H1 (cell line): ENCODE measurements around the gene C12orf42. TPM values are rescaled to one million over a fixed set of nuclear protein-coding genes. Genes with fewer than 3 reads are reported as not detected.

ENCODE experiments used
- CTCF ChIA-PET: fragments of 300-600 bp; sonication (Branson Sonifier 250); formaldehyde crosslinking; loops from one replicate; lab custom pipeline; 2021; ENCODE audit not compliant: partially characterized antibody; lab: Charles Lee
- POLR2A ChIA-PET: fragments of 300-600 bp; sonication (Branson Sonifier 250); formaldehyde crosslinking; loops from one replicate; lab custom pipeline; 2021; ENCODE audit warnings: inconsistent platforms; ENCODE audit not compliant: partially characterized antibody; lab: Charles Lee
- DNase-seq, 2 experiments: peaks; one replicate each; pipeline versions ENCODE4 v3.0.0 to v3.0.0-alpha.2; 2010 to 2022; ENCODE audit warnings: low spot score in 2 of 2, low read depth in 1 of 2, mixed read lengths in 1 of 2
- FAIRE-seq: peaks from 2 replicates; lab custom pipeline; 2011; peaks lifted over from hg19 to GRCh38; lab: Jason Lieb, UNC
- H2AFZ ChIP-seq: 2 replicates; pipeline ENCODE4 v1.8.1; 2012; ENCODE audit warnings: low read length, inconsistent platforms
- H2AK5ac ChIP-seq: 2 replicates; pipeline ENCODE4 v1.6.1; 2013; ENCODE audit warnings: low read depth, low read length
- H2BK120ac ChIP-seq: replicated peaks from 2 replicates; pipeline ENCODE3; 2013; ENCODE audit warnings: low read depth, low read length, inconsistent platforms
- H2BK12ac ChIP-seq: 2 replicates; pipeline ENCODE4 v1.6.1; 2013; ENCODE audit warnings: low read depth, low read length
- H2BK15ac ChIP-seq: 2 replicates; pipeline ENCODE4 v1.6.1; 2013; ENCODE audit warnings: low read length
- H2BK20ac ChIP-seq: 2 replicates; pipeline ENCODE4 v1.6.1; 2013; ENCODE audit warnings: low read length
- H2BK5ac ChIP-seq: 2 replicates; pipeline ENCODE4 v1.6.1; 2013; ENCODE audit warnings: low read depth, low read length
- H3K14ac ChIP-seq: 2 replicates; pipeline ENCODE4 v1.6.1; 2013; ENCODE audit warnings: inconsistent platforms; ENCODE audit not compliant: insufficient read length
- H3K18ac ChIP-seq: 2 replicates; pipeline ENCODE4 v1.6.1; 2013; ENCODE audit warnings: low read length; ENCODE audit errors: extremely low read depth
- H3K23ac ChIP-seq: 2 replicates; pipeline ENCODE4 v1.6.1; 2013; ENCODE audit warnings: inconsistent platforms; ENCODE audit not compliant: insufficient read length
- H3K23me2 ChIP-seq: 2 replicates; pipeline ENCODE4 v1.6.1; 2013; ENCODE audit warnings: low read depth, low read length
- H3K27ac ChIP-seq: 2 replicates; pipeline ENCODE4 v1.6.1; 2011; ENCODE audit warnings: low read depth, low read length, inconsistent platforms
- H3K27me3 ChIP-seq, 4 experiments: replicated peaks in 1 of 4; 1 replicate in 1 of 4; 2 replicates in 3 of 4; pipeline versions ENCODE4 v1.6.1 to v1.8.1; 2011 to 2013; ENCODE audit warnings: low read length in 3 of 4, mild to moderate bottlenecking in 3 of 4, inconsistent platforms in 2 of 4, mixed read lengths in 2 of 4, moderate library complexity in 1 of 4; ENCODE audit not compliant: control insufficient read depth in 3 of 4, insufficient read depth in 3 of 4; ENCODE audit errors: extremely low read depth in 1 of 4
- H3K36me3 ChIP-seq, 4 experiments: 2 replicates each; pipeline versions ENCODE4 v1.6.1 to v1.8.1; 2011 to 2013; ENCODE audit warnings: mild to moderate bottlenecking in 4 of 4, low read length in 3 of 4, moderate library complexity in 2 of 4, control low read depth in 1 of 4, inconsistent platforms in 1 of 4; ENCODE audit not compliant: insufficient read depth in 4 of 4, control insufficient read depth in 2 of 4
- H3K4ac ChIP-seq: replicated peaks from 2 replicates; pipeline ENCODE3; 2013; ENCODE audit warnings: low read length, low read depth, mixed read lengths, inconsistent platforms; ENCODE audit not compliant: insufficient read length
- H3K4me1 ChIP-seq, 4 experiments: replicated peaks in 1 of 4; 1 replicate in 1 of 4; 2 replicates in 3 of 4; pipeline versions ENCODE4 v1.6.1 to v1.8.1; 2011 to 2013; ENCODE audit warnings: low read length in 3 of 4, inconsistent platforms in 2 of 4, mixed read lengths in 1 of 4; ENCODE audit not compliant: insufficient read depth in 4 of 4, control insufficient read depth in 3 of 4
- H3K4me2 ChIP-seq, 2 experiments: 2 replicates each; pipeline versions ENCODE4 v1.6.1 to v1.8.1; 2011 to 2013; ENCODE audit warnings: low read depth in 2 of 2, low read length in 2 of 2, control low read depth in 1 of 2, inconsistent platforms in 1 of 2, mild to moderate bottlenecking in 1 of 2; ENCODE audit not compliant: insufficient read depth in 1 of 2
- H3K4me3 ChIP-seq, 4 experiments: fragments of 200-600, 300-600 bp in 1 of 4; sonication (generic), shearing (Covaris generic), sonication (Bioruptor Twin) in 1 of 4; 2 replicates each; pipeline versions ENCODE4 v1.5.1 to v1.8.1; 2011 to 2016; ENCODE audit warnings: low read length in 4 of 4, low read depth in 3 of 4, control low read depth in 2 of 4, inconsistent platforms in 2 of 4, mild to moderate bottlenecking in 2 of 4, mixed read lengths in 1 of 4, moderate library complexity in 1 of 4; ENCODE audit not compliant: insufficient read depth in 2 of 4; ENCODE audit errors: extremely low read depth in 1 of 4
- H3K56ac ChIP-seq: replicated peaks from 2 replicates; pipeline ENCODE3; 2013; ENCODE audit warnings: low read depth, mild to moderate bottlenecking, mixed read lengths, low read length, inconsistent platforms; ENCODE audit not compliant: insufficient read length
- H3K79me1 ChIP-seq: 2 replicates; pipeline ENCODE4 v1.6.1; 2013; ENCODE audit warnings: low read depth, low read length, control low read depth
- H3K79me2 ChIP-seq, 2 experiments: 2 replicates each; pipeline versions ENCODE4 v1.6.1 to v1.8.1; 2012 to 2013; ENCODE audit warnings: low read length in 2 of 2, mild to moderate bottlenecking in 2 of 2, inconsistent platforms in 1 of 2; ENCODE audit not compliant: insufficient read depth in 2 of 2, control insufficient read depth in 1 of 2
- H3K9ac ChIP-seq, 4 experiments: replicated peaks in 1 of 4; 1 replicate in 1 of 4; 2 replicates in 3 of 4; pipeline versions ENCODE4 v1.6.1 to v1.8.1; 2011 to 2013; ENCODE audit warnings: low read depth in 3 of 4, low read length in 3 of 4, control low read depth in 2 of 4, mild to moderate bottlenecking in 2 of 4, moderate library complexity in 2 of 4, inconsistent platforms in 1 of 4; ENCODE audit errors: extremely low read depth in 1 of 4
- H3K9me3 ChIP-seq, 2 experiments: 2 replicates each; pipeline versions ENCODE4 v1.6.1 to v1.8.1; 2012 to 2013; ENCODE audit warnings: mild to moderate bottlenecking in 2 of 2, moderate library complexity in 2 of 2, control low read depth in 1 of 2, inconsistent platforms in 1 of 2, low read depth in 1 of 2, low read length in 1 of 2, mixed read lengths in 1 of 2; ENCODE audit not compliant: insufficient read depth in 2 of 2
- H4K20me1 ChIP-seq, 2 experiments: replicated peaks in 1 of 2; 2 replicates each; pipeline versions ENCODE3 to v1.8.1; 2011 to 2013; ENCODE audit warnings: inconsistent platforms in 2 of 2, low read length in 2 of 2, mild to moderate bottlenecking in 1 of 2; ENCODE audit not compliant: insufficient read depth in 2 of 2, control insufficient read depth in 1 of 2
- H4K5ac ChIP-seq: 2 replicates; pipeline ENCODE4 v1.6.1; 2013; ENCODE audit warnings: low read length, low read depth, mixed read lengths, inconsistent platforms; ENCODE audit not compliant: insufficient read length
- H4K8ac ChIP-seq: 2 replicates; pipeline ENCODE4 v1.8.0; 2013; ENCODE audit warnings: mild to moderate bottlenecking, moderate library complexity, low read length, inconsistent platforms; ENCODE audit not compliant: insufficient read depth; ENCODE audit errors: extremely low read depth
- H4K91ac ChIP-seq: replicated peaks from 2 replicates; pipeline ENCODE3; 2013; ENCODE audit warnings: low read length, mixed read lengths, inconsistent platforms; ENCODE audit not compliant: insufficient read length
- ASH2L ChIP-seq: fragments of 200-600, 300-600 bp; sonication (generic); IDR thresholded peaks from one replicate; pipeline ENCODE4 v1.7.1; 2017; ENCODE audit warnings: low read length
- ATF3 ChIP-seq: IDR thresholded peaks from 2 replicates; pipeline ENCODE4 v1.6.1; 2011; ENCODE audit warnings: low read depth, mild to moderate bottlenecking, low read length; ENCODE audit not compliant: insufficient read depth
- BACH1 ChIP-seq: IDR thresholded peaks from 2 replicates; pipeline ENCODE4 v1.6.1; 2012; ENCODE audit warnings: low read length, improper control_type of control experiment
- BRCA1 ChIP-seq: IDR thresholded peaks from 2 replicates; pipeline ENCODE4 v1.6.1; 2012; ENCODE audit warnings: low read depth, low read length, improper control_type of control experiment
- CHD1 ChIP-seq: IDR thresholded peaks from 2 replicates; pipeline ENCODE4 v1.6.1; 2012; ENCODE audit warnings: low read depth, low read length, improper control_type of control experiment
- EGR1 ChIP-seq: IDR thresholded peaks from 2 replicates; pipeline ENCODE4 v1.6.1; 2011; ENCODE audit warnings: low read depth, low read length, borderline replicate concordance
- GTF2F1 ChIP-seq: IDR thresholded peaks from 2 replicates; pipeline ENCODE4 v1.6.1; 2012; ENCODE audit warnings: low read depth, low read length, improper control_type of control experiment, borderline replicate concordance
- KDM1A ChIP-seq: fragments of 200-600, 300-600 bp; sonication (generic); IDR thresholded peaks from 2 replicates; pipeline ENCODE4 v1.7.1; 2016; ENCODE audit warnings: mild to moderate bottlenecking, low read length, borderline replicate concordance
- NRF1 ChIP-seq: IDR thresholded peaks from 2 replicates; pipeline ENCODE4 v1.6.1; 2011; ENCODE audit warnings: mild to moderate bottlenecking, low read depth, low read length, improper control_type of control experiment
- SAP30 ChIP-seq: fragments of 300-600 bp; sonication (generic); IDR thresholded peaks from 2 replicates; pipeline ENCODE4 v1.7.1; 2012; ENCODE audit warnings: low read length, moderate library complexity, mild to moderate bottlenecking, inconsistent platforms; ENCODE audit not compliant: insufficient read depth, insufficient replicate concordance
- SIN3A ChIP-seq, 2 experiments: IDR thresholded peaks in 1 of 2; conservative IDR thresholded peaks in 1 of 2; 2 replicates each; pipeline ENCODE4 v1.6.1; 2011 to 2012; ENCODE audit warnings: low read length in 2 of 2, improper control_type of control experiment in 1 of 2, low read depth in 1 of 2, mild to moderate bottlenecking in 1 of 2
- SIX5 ChIP-seq: IDR thresholded peaks from 2 replicates; pipeline ENCODE4 v1.6.1; 2011; ENCODE audit warnings: mild to moderate bottlenecking, low read depth, low read length
- SP4 ChIP-seq: IDR thresholded peaks from 2 replicates; pipeline ENCODE4 v1.6.1; 2012; ENCODE audit warnings: low read length, inconsistent platforms
- YY1 ChIP-seq: IDR thresholded peaks from 2 replicates; pipeline ENCODE4 v1.6.1; 2011; ENCODE audit warnings: low read depth, mild to moderate bottlenecking, low read length
- WGBS, 2 experiments: shearing (Covaris generic) in 1 of 2; methylation state at CpG; one replicate each; pipeline versions ENCODE4 v1.1.6 to v1.1.7; 2013 to 2015; ENCODE audit warnings: low lambda C conversion rate in 2 of 2, mixed read lengths in 2 of 2, inconsistent platforms in 1 of 2, low coverage in 1 of 2, missing lambda C conversion rate in 1 of 2; ENCODE audit not compliant: insufficient replicate concordance in 2 of 2, insufficient coverage in 1 of 2, insufficient read length in 1 of 2; ENCODE audit errors: extremely low coverage in 1 of 2, missing lambda C conversion rate in 1 of 2; 5-methylcytosine and 5-hydroxymethylcytosine counted together
- polyA plus RNA-seq, 7 experiments: library from polyadenylated mRNA; depleted of rRNA in 3 of 7; stranded (reverse) in 5 of 7; unstranded in 2 of 7; fragments of >200 nt in 5 of 7; fragments of 200-250 nt in 2 of 7; gene quantifications; 1 replicate in 5 of 7; 2 replicates in 1 of 7; 4 replicates in 1 of 7; pipeline versions ENCODE4 v1.2.1 to v1.2.3, GENCODE V29; 2011 to 2013; ENCODE audit warnings: missing spikeins in 2 of 7, mixed read lengths in 2 of 7
- total RNA-seq: library from RNA; stranded (reverse); fragmentation: NEBNext Ultra II Directional; extraction: Animal tissue kit (Norgen Biotek cat#: 25700); gene quantifications from 2 replicates; pipeline ENCODE4 v1.2.1, GENCODE V29; 2021

C12orf42 gene
- total and polyA plus RNA-seq, 2 of the 8 experiments (the other 6 are each of a cell fraction or from before 2014, with no cell fraction given), result 0.05 TPM; not detected in 1

- Histone ChIP-seq H2BK12ac (no peak overlapping the region), H3K27me3 (no peaks in the 10 kb centered on the region), H3K56ac (no peak overlapping the region), H2BK15ac (no peak overlapping the region), H3K9me3 (no peaks in the 10 kb centered on the region; a peak in 1 of 4 replicates), H2BK20ac (no peak overlapping the region), H3K4me2 (no peak overlapping the region), H3K9ac (no peak overlapping the region), H3K79me1 (no peaks in the 10 kb centered on the region), H2BK120ac (no peak overlapping the region), H4K5ac (no peak overlapping the region), H3K4me1 (no peaks in the 10 kb centered on the region), H3K4me3 (no peak overlapping the region), H2AK5ac (no peak overlapping the region), H3K36me3 (no peaks in the 10 kb centered on the region), H3K79me2 (no peaks in the 10 kb centered on the region), H2BK5ac (no peak overlapping the region), H3K23ac (no peak overlapping the region), H3K4ac (no peak overlapping the region), H4K91ac (no peak overlapping the region), H3K27ac (no peak overlapping the region), H3K18ac (no peak overlapping the region), H3K14ac (no peak overlapping the region), H3K23me2 (no peaks in the 10 kb centered on the region), H4K20me1 (no peaks in the 10 kb centered on the region), H4K8ac (no peak overlapping the region), H2AFZ (no peak overlapping the region)
- 88% methylated on average over 4 of the region's 4 CpGs; no CpG with 5 or more reads in 1 of the 2 experiments for WGBS, 2 experiments
- DNase-seq, result no peak
- FAIRE-seq, result no peak
- TF ChIP-seq SIN3A (conservative IDR thresholded peaks at IDR 0.05 in 1 of 2, IDR thresholded peaks at IDR 0.05 in 1 of 2; ENCODE audit: low read depth in 1 of 2, low read length in 2 of 2) (no peak), KDM1A (no peak), NRF1 (no peak), SIX5 (no peak), BACH1 (no peak), EGR1 (no peak), GTF2F1 (no peak), SAP30 (no peak), SP4 (no peak), ATF3 (no peak), BRCA1 (no peak), CHD1 (no peak), YY1 (no peak), ASH2L (no peak)
- CTCF ChIA-PET, result interaction anchor here (0.7 to 1.4 kb wide), 3 partner anchors 19 to 579 kb away, joined by 3 read pairs; no protein-coding TSS in a partner anchor
- POLR2A ChIA-PET, result no interaction called here
Observed at GRCh38 chr12:103529306-103529705, 33.5 kb upstream of the C12orf42 start.
